ENCODE data around the gene IGFLR1.

Gene IGFLR1

GRCh38 chr19:35742121-35742724, at the start of gene IGFLR1:
TSS of gene IGFLR1 (minus strand) at chr19:35742452. CDS start at chr19:35741180, 1,272 bp downstream.
- peaks cover 9% of the 10 kb centered on the region for H3K4me1 ChIP-seq (ENCODE audit: insufficient read depth, insufficient read length)
- no peaks in the 10 kb centered on the region for H3K27me3 ChIP-seq (ENCODE audit: insufficient read depth, insufficient read length)
- DNase-seq (ENCODE audit: low read depth, low spot score): no peak
- H3K9me3 ChIP-seq (ENCODE audit: insufficient read depth, low read length): no peaks in the 10 kb centered on the region
- H3K9ac ChIP-seq (ENCODE audit: insufficient read length, low read depth): peak within 1 kb of the TSS; percentile 74
- peaks cover 37% of the 10 kb centered on the region for H3K36me3 ChIP-seq (ENCODE audit: insufficient read depth, insufficient read length, low read length)
- peak within 1 kb of the TSS; percentile 26 for H3K4me3 ChIP-seq (ENCODE audit: insufficient read length, low read depth)
- TF ChIP-seq SUZ12 (IDR thresholded peaks at IDR 0.05; ENCODE audit: extremely low read depth, insufficient read depth, insufficient read length) (no peak), YY1 (IDR thresholded peaks at IDR 0.05; ENCODE audit: insufficient read depth, insufficient read length) (no peak), ZNF274 (IDR thresholded peaks at IDR 0.05; ENCODE audit: low read depth, low read length) (no peak)

- no peak overlapping the region for H3K4me3 ChIP-seq (ENCODE audit: insufficient read length, low read depth)
- peaks cover 17% of the 10 kb centered on the region for H3K4me1 ChIP-seq (ENCODE audit: insufficient read depth, insufficient read length)
- H3K36me3 ChIP-seq (ENCODE audit: insufficient read depth, insufficient read length, low read length): no peaks in the 10 kb centered on the region
- no peak overlapping the region for H3K9ac ChIP-seq (ENCODE audit: insufficient read length, low read depth)
- DNase-seq (ENCODE audit: low read depth, low spot score): no peak
- H3K9me3 ChIP-seq (ENCODE audit: insufficient read depth, low read length): no peaks in the 10 kb centered on the region
- no peak for TF ChIP-seq SUZ12 (IDR thresholded peaks at IDR 0.05; ENCODE audit: extremely low read depth, insufficient read depth, insufficient read length)
- no peak for TF ChIP-seq YY1 (IDR thresholded peaks at IDR 0.05; ENCODE audit: insufficient read depth, insufficient read length)
- TF ChIP-seq ZNF274 (IDR thresholded peaks at IDR 0.05; ENCODE audit: low read depth, low read length): no peak
- H3K27me3 ChIP-seq (ENCODE audit: insufficient read depth, insufficient read length): no peaks in the 10 kb centered on the region
These were observed 49.6 kb upstream of the IGFLR1 start for GRCh38 chr19:35791814-35792279.

GRCh38 chr19:35790981-35791813, 48.9 kb upstream of the IGFLR1 start:
- Histone ChIP-seq H3K9ac (ENCODE audit: insufficient read length, low read depth) (no peak overlapping the region), H3K36me3 (ENCODE audit: insufficient read depth, insufficient read length, low read length) (no peaks in the 10 kb centered on the region), H3K4me1 (ENCODE audit: insufficient read depth, insufficient read length) (peaks cover 19% of the 10 kb centered on the region), H3K27me3 (ENCODE audit: insufficient read depth, insufficient read length) (no peaks in the 10 kb centered on the region), H3K9me3 (ENCODE audit: insufficient read depth, low read length) (no peaks in the 10 kb centered on the region), H3K4me3 (ENCODE audit: insufficient read length, low read depth) (no peak overlapping the region)
- DNase-seq (ENCODE audit: low read depth, low spot score): no peak
- TF ChIP-seq YY1 (IDR thresholded peaks at IDR 0.05; ENCODE audit: insufficient read depth, insufficient read length) (no peak), SUZ12 (IDR thresholded peaks at IDR 0.05; ENCODE audit: extremely low read depth, insufficient read depth, insufficient read length) (no peak), ZNF274 (IDR thresholded peaks at IDR 0.05; ENCODE audit: low read depth, low read length) (no peak)

DNA sequence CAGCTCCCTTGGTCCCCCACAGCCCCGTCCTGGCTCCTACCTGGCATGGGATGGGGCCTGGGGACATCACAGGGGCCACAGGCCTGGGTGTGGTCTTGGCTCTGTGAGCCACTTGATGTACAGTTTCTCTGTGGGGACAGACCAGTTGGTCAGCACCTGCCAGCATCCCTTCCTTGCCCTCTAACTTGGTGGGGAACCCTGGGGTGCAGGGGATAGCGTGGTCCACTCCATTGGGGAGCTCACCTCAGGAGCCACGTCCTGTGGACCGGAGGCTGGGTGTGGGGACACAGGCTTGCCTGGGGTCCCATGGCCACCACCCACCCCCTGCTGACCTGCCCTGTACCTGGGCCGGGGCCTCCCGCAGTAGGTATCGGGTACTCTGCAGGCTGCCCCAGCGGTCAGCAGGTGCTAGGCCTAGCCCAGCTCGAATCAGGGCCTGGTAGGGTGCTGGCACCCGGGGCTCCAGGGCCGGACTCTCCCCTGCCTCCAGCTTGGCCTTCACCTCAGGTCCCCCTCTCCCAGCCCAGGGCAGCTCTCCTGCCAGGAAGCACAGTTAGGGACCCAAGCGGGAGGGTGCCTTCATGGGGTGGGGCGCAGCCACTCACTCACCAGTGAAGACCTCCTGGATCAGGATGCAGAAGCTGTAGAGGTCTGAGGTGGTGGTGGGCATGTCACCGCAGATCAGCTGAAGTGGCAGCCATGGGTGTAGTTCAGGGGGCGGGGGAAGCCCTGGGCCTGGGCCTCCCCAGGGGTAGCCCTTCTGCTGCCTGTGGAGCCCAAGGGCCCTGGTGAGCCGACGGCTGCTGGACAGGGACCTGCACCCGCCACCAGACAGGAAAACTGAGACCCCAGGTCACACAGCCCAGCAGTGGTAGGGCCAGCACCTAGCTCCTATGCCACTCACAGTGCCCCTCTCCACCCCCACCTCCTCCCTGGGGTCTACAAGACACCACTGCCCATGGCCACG, 48.0 kb upstream of the IGFLR1 start:
- Histone ChIP-seq H3K9me3 (ENCODE audit: insufficient read depth, low read length) (no peaks in the 10 kb centered on the region), H3K4me1 (ENCODE audit: insufficient read depth, insufficient read length) (peaks cover 20% of the 10 kb centered on the region), H3K36me3 (ENCODE audit: insufficient read depth, insufficient read length, low read length) (no peaks in the 10 kb centered on the region), H3K9ac (ENCODE audit: insufficient read length, low read depth) (no peak overlapping the region), H3K27me3 (ENCODE audit: insufficient read depth, insufficient read length) (no peaks in the 10 kb centered on the region), H3K4me3 (ENCODE audit: insufficient read length, low read depth) (no peak overlapping the region)
- TF ChIP-seq SUZ12 (IDR thresholded peaks at IDR 0.05; ENCODE audit: extremely low read depth, insufficient read depth, insufficient read length): no peak
- TF ChIP-seq YY1 (IDR thresholded peaks at IDR 0.05; ENCODE audit: insufficient read depth, insufficient read length): no peak
- no peak for TF ChIP-seq ZNF274 (IDR thresholded peaks at IDR 0.05; ENCODE audit: low read depth, low read length)
- DNase-seq (ENCODE audit: low read depth, low spot score): no peak

- no peak overlapping the region for H3K9ac ChIP-seq (ENCODE audit: insufficient read length, low read depth)
- TF ChIP-seq SUZ12 (IDR thresholded peaks at IDR 0.05; ENCODE audit: extremely low read depth, insufficient read depth, insufficient read length) (no peak), YY1 (IDR thresholded peaks at IDR 0.05; ENCODE audit: insufficient read depth, insufficient read length) (no peak), ZNF274 (IDR thresholded peaks at IDR 0.05; ENCODE audit: low read depth, low read length) (no peak)
These were observed 47.1 kb upstream of the IGFLR1 start for GRCh38 chr19:35789195-35789977.

GRCh38 chr19:35788205-35788960, 46.1 kb upstream of the IGFLR1 start:
- Histone ChIP-seq H3K9me3 (ENCODE audit: insufficient read depth, low read length) (no peaks in the 10 kb centered on the region), H3K36me3 (ENCODE audit: insufficient read depth, insufficient read length, low read length) (no peaks in the 10 kb centered on the region), H3K27me3 (ENCODE audit: insufficient read depth, insufficient read length) (no peaks in the 10 kb centered on the region), H3K4me3 (ENCODE audit: insufficient read length, low read depth) (no peak overlapping the region), H3K9ac (ENCODE audit: insufficient read length, low read depth) (no peak overlapping the region), H3K4me1 (ENCODE audit: insufficient read depth, insufficient read length) (peaks cover 24% of the 10 kb centered on the region)
- no peak for DNase-seq (ENCODE audit: low read depth, low spot score)
- TF ChIP-seq SUZ12 (IDR thresholded peaks at IDR 0.05; ENCODE audit: extremely low read depth, insufficient read depth, insufficient read length): no peak

More at GRCh38 chr19:35789195-35789977, 47.1 kb upstream of the IGFLR1 start:
- Histone ChIP-seq H3K36me3 (ENCODE audit: insufficient read depth, insufficient read length, low read length) (no peaks in the 10 kb centered on the region), H3K4me3 (ENCODE audit: insufficient read length, low read depth) (no peak overlapping the region), H3K9me3 (ENCODE audit: insufficient read depth, low read length) (no peaks in the 10 kb centered on the region), H3K27me3 (ENCODE audit: insufficient read depth, insufficient read length) (no peaks in the 10 kb centered on the region), H3K4me1 (ENCODE audit: insufficient read depth, insufficient read length) (peaks cover 22% of the 10 kb centered on the region)
- DNase-seq (ENCODE audit: low read depth, low spot score): no peak
